IPS DF 4.7 (cell line): ENCODE measurements around the gene RHBG.
"Not testable (repeated sequence)": the region's sequence is repeated elsewhere in the genome, so short reads cannot be mapped to it uniquely, and the experiment has no call there.

ENCODE experiments used
- DNase-seq: peaks from one replicate; pipeline ENCODE4 v3.0.0-alpha.2; 2013; ENCODE audit warnings: low spot score; ENCODE audit errors: extremely low read depth

Gene RHBG

GRCh38 chr1:156368889-156369684 lies at the start of gene RHBG:
Gene RHBG, plus strand, starts transcription at chr1:156369211. Its CDS starts 39 bp downstream, at chr1:156369250.
- no peak for DNase-seq

- DNase-seq, result no peak
These were observed 49.3 kb upstream of the RHBG start for GRCh38 chr1:156319664-156320063.

GRCh38 chr1:156320560-156320959 lies 48.5 kb upstream of the RHBG start:
- no peak for DNase-seq

- DNase-seq, result not testable (repeated sequence)
These were observed 45.8 kb upstream of the RHBG start for GRCh38 chr1:156323179-156323578.

GRCh38 chr1:156336242-156336641 lies 32.8 kb upstream of the RHBG start:
- no peak for DNase-seq

GRCh38 chr1:156337052-156337887 lies 31.7 kb upstream of the RHBG start:
- no peak for DNase-seq

- no peak for DNase-seq
These were observed 31.2 kb upstream of the RHBG start for GRCh38 chr1:156337888-156338179.

- peak; percentile 100 for DNase-seq
These were observed 30.6 kb upstream of the RHBG start, which contains the start of the genes CCT3 and TSACC for GRCh38 chr1:156338180-156338976. Gene CCT3, minus strand, starts transcription at chr1:156338292. Its CDS starts 108 bp downstream, at chr1:156338184. Gene TSACC, plus strand, starts transcription at chr1:156338526. Its CDS starts 1,232 bp downstream, at chr1:156339758.

- DNase-seq, result no peak
These were observed 26.6 kb upstream of the RHBG start for GRCh38 chr1:156342166-156342955.

GRCh38 chr1:156344409-156344808 lies 24.6 kb upstream of the RHBG start:
- DNase-seq, result no peak

- not testable (repeated sequence) for DNase-seq
These were observed 23.0 kb upstream of the RHBG start for GRCh38 chr1:156346035-156346434.

GRCh38 chr1:156346636-156347035 lies 22.4 kb upstream of the RHBG start:
- DNase-seq, result no peak

- no peak for DNase-seq
These were observed 21.7 kb upstream of the RHBG start for GRCh38 chr1:156347331-156347730.

- not testable (repeated sequence) for DNase-seq
These were observed 16.5 kb upstream of the RHBG start for GRCh38 chr1:156352481-156352880.

- no peak for DNase-seq
These were observed 12.6 kb upstream of the RHBG start for GRCh38 chr1:156356262-156356874.

GRCh38 chr1:156356875-156357534 lies 12.0 kb upstream of the RHBG start:
- DNase-seq, result peak; percentile 81

- no peak for DNase-seq
These were observed 11.0 kb upstream of the RHBG start for GRCh38 chr1:156357977-156358376.

GRCh38 chr1:156358641-156359040 lies 10.4 kb upstream of the RHBG start:
- DNase-seq, result no peak

- DNase-seq, result no peak
These were observed 9.8 kb upstream of the RHBG start for GRCh38 chr1:156359249-156359648.

- no peak for DNase-seq
These were observed 9.0 kb upstream of the RHBG start for GRCh38 chr1:156359973-156360372.
